ENCODE data around the gene KIFC3. TPM values are rescaled to one million over a fixed set of nuclear protein-coding genes. Genes with fewer than 3 reads are reported as not detected.
A peak's percentile ranks its signal among the peaks of the same experiment; 100 is the strongest.

Gene KIFC3
- total RNA-seq, 4 donors from 2014 or later = 116 to 206 (median 164) TPM

DNA sequence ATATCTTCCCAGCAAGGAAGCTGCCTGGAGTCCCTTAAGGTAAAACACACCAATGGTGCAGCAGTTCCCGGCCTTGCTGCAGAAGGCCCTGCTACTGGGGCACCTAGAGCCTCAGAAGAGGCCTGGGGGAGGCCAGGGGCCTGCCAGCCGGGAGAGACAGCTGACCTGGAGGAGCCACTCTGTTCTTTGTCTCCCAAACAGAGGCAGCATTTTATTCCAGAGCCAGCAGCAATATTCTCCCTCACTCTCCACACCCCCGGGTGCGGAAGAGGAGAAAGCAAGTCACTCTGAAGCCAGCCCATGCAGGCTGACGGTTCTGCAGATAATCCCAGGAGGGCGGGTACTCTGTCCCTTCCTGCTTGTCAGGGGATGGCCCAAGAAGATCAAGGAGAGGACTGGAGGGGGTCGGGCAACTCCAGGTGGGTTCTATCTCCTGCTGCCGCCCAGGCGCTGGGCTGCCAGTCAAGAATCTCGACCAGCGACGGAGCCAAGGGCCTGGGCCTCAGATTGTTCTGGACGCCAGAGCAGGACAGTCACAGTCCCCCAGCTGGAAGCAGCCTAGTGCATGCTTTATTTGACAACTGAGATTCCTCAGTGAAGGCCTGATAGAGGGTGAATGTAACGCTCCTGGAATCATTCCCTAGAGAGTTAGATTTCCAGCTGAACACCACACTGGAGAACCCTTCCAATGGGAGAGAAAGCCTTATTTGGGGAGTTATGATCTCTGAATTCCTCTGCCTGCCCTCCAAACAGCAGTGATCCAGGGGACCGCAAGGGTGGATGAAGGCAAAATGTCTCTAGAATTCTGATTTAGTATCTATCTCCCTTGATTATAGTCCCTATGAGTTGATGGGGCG lies 1.1 kb upstream of the KIFC3 start:
- H3K4me3 ChIP-seq (ENCODE audit: low read depth, poor library complexity, severe bottlenecking) = no peak overlapping the region
- intact Hi-C loops (cut with DNase I; ENCODE audit: low total_unique reads) = no loop called here
- TF ChIP-seq POLR2A (IDR thresholded peaks at IDR 0.05) = no peak
- TF ChIP-seq, protein P1, sequence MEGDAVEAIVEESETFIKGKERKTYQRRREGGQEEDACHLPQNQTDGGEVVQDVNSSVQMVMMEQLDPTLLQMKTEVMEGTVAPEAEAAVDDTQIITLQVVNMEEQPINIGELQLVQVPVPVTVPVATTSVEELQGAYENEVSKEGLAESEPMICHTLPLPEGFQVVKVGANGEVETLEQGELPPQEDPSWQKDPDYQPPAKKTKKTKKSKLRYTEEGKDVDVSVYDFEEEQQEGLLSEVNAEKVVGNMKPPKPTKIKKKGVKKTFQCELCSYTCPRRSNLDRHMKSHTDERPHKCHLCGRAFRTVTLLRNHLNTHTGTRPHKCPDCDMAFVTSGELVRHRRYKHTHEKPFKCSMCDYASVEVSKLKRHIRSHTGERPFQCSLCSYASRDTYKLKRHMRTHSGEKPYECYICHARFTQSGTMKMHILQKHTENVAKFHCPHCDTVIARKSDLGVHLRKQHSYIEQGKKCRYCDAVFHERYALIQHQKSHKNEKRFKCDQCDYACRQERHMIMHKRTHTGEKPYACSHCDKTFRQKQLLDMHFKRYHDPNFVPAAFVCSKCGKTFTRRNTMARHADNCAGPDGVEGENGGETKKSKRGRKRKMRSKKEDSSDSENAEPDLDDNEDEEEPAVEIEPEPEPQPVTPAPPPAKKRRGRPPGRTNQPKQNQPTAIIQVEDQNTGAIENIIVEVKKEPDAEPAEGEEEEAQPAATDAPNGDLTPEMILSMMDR (IDR thresholded peaks at IDR 0.05) = no peak
- WGBS, 2 donors = 55 to 56% methylated on average over 16 of the region's 16 CpGs
- DNase-seq (ENCODE audit: low spot score in 2 of 2) = no peak

DNA sequence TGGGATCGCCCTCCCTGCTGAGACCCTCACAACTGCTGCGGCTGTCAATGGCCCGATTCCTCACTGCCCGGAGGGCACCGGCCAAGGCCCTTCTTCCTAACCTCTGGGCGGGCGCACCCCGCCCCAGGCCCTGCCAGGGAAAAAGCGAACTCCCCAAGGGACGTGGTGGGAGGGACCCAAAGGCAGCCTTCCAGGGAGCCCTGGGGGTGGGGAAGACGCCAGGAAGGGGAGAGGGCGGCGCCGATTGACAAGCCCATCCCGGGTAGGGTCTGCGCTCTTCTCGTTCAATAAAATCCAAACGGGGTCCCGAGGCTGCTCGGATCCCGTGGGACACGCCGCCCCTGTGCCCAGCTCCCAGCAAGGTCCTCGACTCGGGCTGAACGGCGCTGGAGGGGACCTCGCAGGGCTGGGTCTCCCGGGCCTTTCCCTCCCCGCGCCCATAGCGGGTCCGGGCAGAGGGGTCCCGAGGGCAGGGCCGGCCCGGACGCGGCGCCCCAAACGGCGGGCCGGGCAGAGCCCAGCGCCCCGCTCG lies 416 bp downstream of the KIFC3 start:
- no peak for TF ChIP-seq POLR2A (IDR thresholded peaks at IDR 0.05)
- TF ChIP-seq, protein P1 (IDR thresholded peaks at IDR 0.05) = no peak
- intact Hi-C loops (cut with DNase I; ENCODE audit: low total_unique reads) = no loop called here
- DNase-seq (ENCODE audit: low spot score in 2 of 2) = no peak
- H3K4me3 ChIP-seq (ENCODE audit: low read depth, poor library complexity, severe bottlenecking) = peak overlapping the region; percentile 7
- 2% methylated on average over 12 to 26 of the region's 45 CpGs for WGBS, 2 donors

DNA sequence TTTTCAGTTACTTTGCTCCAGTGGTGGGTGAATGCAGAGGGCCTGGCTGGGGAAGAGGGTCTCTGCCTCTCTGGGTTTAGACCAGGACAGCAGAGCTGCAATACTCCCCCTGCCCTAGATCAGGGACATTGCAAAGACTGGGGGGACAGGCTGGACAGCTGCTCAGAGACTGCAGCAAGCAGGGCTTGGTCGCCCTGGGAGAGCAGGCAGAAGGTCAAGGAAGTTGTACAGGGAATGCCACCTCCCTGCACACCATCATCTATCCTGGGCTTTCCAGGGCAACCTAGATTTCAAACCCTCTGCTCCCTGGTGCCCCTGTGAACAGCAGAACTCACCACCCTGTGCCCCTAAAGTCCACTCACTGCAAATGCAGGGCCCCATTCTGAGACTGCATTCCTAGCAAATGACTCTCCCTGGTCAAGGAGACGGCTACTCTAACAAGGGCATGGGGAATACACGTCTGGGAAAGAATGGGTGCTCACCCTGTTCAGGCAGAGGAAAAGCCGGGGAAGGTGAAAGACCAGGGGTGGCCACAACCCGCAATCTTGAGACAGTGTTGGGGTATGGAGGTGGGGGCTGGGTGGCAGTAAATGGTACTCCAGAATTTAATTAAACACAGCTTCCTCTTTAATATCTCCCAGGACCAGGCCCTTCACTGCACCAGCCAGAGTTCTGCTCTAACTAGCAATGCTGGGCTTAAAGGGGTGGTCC lies 1.0 kb downstream of the KIFC3 start:
- TF ChIP-seq, protein P1 (IDR thresholded peaks at IDR 0.05) = no peak
- TF ChIP-seq POLR2A (IDR thresholded peaks at IDR 0.05) = no peak
- DNase-seq (ENCODE audit: low spot score in 2 of 2) = no peak
- WGBS, 2 donors = 36 to 40% methylated on average over 5 of the region's 5 CpGs
- intact Hi-C loops (cut with DNase I; ENCODE audit: low total_unique reads) = no loop called here
- no peak overlapping the region for H3K4me3 ChIP-seq (ENCODE audit: low read depth, poor library complexity, severe bottlenecking)

DNA sequence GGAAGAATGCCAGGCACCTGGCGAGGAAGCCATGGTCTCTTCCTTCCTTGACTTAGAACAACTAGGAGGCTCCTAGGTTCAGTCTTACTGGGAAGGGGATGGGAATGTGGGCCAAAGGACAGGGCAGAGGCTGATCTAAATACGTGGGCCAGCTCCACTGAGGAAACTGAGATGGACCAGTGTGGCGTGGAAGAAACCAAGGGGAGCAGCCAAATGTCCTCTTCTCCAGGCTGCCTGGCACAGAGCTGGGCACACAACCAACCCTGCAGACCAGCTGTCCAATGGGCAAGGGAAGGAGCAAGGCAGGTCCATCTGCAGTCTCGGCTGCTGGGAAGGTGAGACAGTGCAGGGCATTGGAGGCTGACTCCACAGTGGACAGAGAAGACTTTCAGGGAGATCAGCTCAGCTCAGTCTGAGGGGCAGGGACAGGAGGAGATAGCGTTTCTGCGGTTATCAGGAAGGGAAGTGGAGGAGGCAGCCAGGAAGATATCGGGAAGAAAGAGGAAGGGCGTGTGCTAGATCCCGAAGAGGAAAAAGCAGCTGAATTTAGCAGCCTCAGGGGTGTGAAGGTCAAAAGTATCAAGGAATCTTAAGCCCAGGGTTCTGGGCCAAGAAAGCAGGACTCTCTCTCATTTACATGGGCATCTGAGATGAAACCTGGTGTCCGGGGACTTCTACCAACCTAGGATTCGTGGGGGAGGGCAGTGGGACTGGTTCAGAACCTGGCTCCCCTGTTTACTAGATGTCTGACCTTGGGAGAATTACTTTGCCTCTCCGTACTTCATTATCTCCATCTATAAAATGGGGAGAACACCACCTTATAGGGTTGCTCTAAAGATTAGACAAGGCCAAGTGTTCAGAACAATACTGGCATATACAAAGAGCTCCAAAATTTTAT lies 1.8 kb downstream of the KIFC3 start:
- DNase-seq (ENCODE audit: low spot score in 2 of 2) = no peak
- intact Hi-C loops (cut with DNase I; ENCODE audit: low total_unique reads) = no loop called here
- no peak for TF ChIP-seq POLR2A (IDR thresholded peaks at IDR 0.05)
- TF ChIP-seq, protein P1 (IDR thresholded peaks at IDR 0.05) = no peak
- WGBS, 2 donors = 39 to 43% methylated on average over 12 of the region's 12 CpGs
- H3K4me3 ChIP-seq (ENCODE audit: low read depth, poor library complexity, severe bottlenecking) = no peak overlapping the region

DNA sequence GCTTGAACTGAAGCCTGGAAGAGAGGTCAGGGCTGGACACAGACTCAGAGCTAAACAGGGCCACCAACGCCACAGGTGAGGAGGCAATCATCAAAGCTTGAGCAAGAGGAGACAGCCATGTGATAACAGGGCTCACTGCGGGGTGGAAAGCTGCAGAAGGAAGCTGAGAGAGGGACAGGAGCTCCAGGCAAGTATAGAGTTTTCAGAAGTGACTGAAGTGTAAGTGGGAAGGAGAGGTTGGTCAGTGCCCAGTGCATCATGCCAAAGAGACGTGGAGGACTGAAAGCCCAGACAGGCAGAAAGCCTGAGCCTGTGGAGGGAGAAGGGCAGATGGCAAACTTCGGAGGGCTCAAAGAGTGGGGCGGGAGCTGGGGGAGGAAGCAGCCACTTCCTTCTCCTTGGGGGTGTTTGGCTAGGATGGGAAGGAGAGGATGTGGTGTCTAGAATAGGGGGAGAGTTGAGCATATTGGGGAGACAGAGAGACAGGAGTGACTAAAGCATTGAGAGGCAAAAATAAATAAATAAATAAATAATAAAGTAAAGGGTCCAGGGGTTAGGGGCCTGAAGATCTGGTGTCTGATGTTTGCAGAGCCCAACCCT lies 2.6 kb downstream of the KIFC3 start:
- no peak overlapping the region for H3K4me3 ChIP-seq (ENCODE audit: low read depth, poor library complexity, severe bottlenecking)
- WGBS, 2 donors = 53 to 58% methylated on average over 4 of the region's 5 CpGs
- no peak for DNase-seq (ENCODE audit: low spot score in 2 of 2)
- intact Hi-C loops (cut with DNase I; ENCODE audit: low total_unique reads) = no loop called here
- TF ChIP-seq, protein P1 (IDR thresholded peaks at IDR 0.05) = no peak
- no peak for TF ChIP-seq POLR2A (IDR thresholded peaks at IDR 0.05)
